CD4-positive, alpha-beta T cell treated with Interleukin-6 at 100 ng/mL for 8 hours (primary cell): ENCODE measurements around the gene CDK5RAP2.
"Not testable (repeated sequence)": the region's sequence is repeated elsewhere in the genome, so short reads cannot be mapped to it uniquely, and the experiment has no call there.

Source experiments
- DNase-seq: peaks from one replicate; pipeline ENCODE4 v3.0.0-alpha.2; 2020; ENCODE audit warnings: mixed read lengths, low spot score

Gene CDK5RAP2

GRCh38 chr9:120513825-120514396 is 66.1 kb downstream of the CDK5RAP2 start:
- DNase-seq = no peak

GRCh38 chr9:120510816-120511215 is 69.2 kb downstream of the CDK5RAP2 start:
- DNase-seq = no peak

- DNase-seq = no peak
Observed at GRCh38 chr9:120507936-120508510, 71.9 kb downstream of the CDK5RAP2 start.

- no peak for DNase-seq
Observed at GRCh38 chr9:120505186-120505585, 74.8 kb downstream of the CDK5RAP2 start.

- DNase-seq = no peak
Observed at GRCh38 chr9:120500733-120501132, 79.2 kb downstream of the CDK5RAP2 start.

- not testable (repeated sequence) for DNase-seq
Observed at GRCh38 chr9:120497865-120498264, 82.1 kb downstream of the CDK5RAP2 start.

- DNase-seq = not testable (repeated sequence)
Observed at GRCh38 chr9:120496438-120496837, 83.5 kb downstream of the CDK5RAP2 start.

GRCh38 chr9:120490888-120491595 is 88.9 kb downstream of the CDK5RAP2 start:
- DNase-seq = no peak

GRCh38 chr9:120486835-120487234 is 93.1 kb downstream of the CDK5RAP2 start:
- DNase-seq = no peak

GRCh38 chr9:120486347-120486746 is 93.6 kb downstream of the CDK5RAP2 start:
- no peak for DNase-seq

- DNase-seq = no peak
Observed at GRCh38 chr9:120485788-120486187, 94.2 kb downstream of the CDK5RAP2 start.

GRCh38 chr9:120484162-120484561 is 95.8 kb downstream of the CDK5RAP2 start:
- no peak for DNase-seq

GRCh38 chr9:120482424-120483186 is 97.4 kb downstream of the CDK5RAP2 start:
- no peak for DNase-seq

GRCh38 chr9:120481846-120482245 is 98.1 kb downstream of the CDK5RAP2 start:
- no peak for DNase-seq

GRCh38 chr9:120481248-120481647 is 98.7 kb downstream of the CDK5RAP2 start:
- no peak for DNase-seq

- no peak for DNase-seq
Observed at GRCh38 chr9:120480707-120481106, 99.3 kb downstream of the CDK5RAP2 start.

GRCh38 chr9:120478208-120478607 is 101.8 kb downstream of the CDK5RAP2 start:
- no peak for DNase-seq

GRCh38 chr9:120477534-120478001 is 102.4 kb downstream of the CDK5RAP2 start:
- DNase-seq = peak; percentile 3

- no peak for DNase-seq
Observed at GRCh38 chr9:120475341-120475740, 104.6 kb downstream of the CDK5RAP2 start.

GRCh38 chr9:120474591-120475243 is 105.2 kb downstream of the CDK5RAP2 start:
- DNase-seq = no peak

- no peak for DNase-seq
Observed at GRCh38 chr9:120473608-120474007, 106.4 kb downstream of the CDK5RAP2 start.
